Trophoblast cell (in vitro differentiated cells and primary cell): ENCODE results near the gene F5.
A peak's percentile ranks its signal among the peaks of the same experiment; 100 is the strongest.

Experiments used
- DNase-seq, 2 donors: peaks; one replicate each; pipeline ENCODE4 v3.0.0-alpha.2; 2016
- H2AFZ ChIP-seq: 2 replicates; pipeline ENCODE4 v1.6.1; 2013; ENCODE audit warnings: low read length, moderate library complexity, mild to moderate bottlenecking; ENCODE audit not compliant: insufficient read depth, poor library complexity
- H2AK5ac ChIP-seq: 2 replicates; pipeline ENCODE4 v1.6.1; 2013; ENCODE audit warnings: mild to moderate bottlenecking, low read length
- H2BK120ac ChIP-seq: 2 replicates; pipeline ENCODE4 v1.6.1; 2013; ENCODE audit warnings: low read length, mild to moderate bottlenecking, moderate library complexity; ENCODE audit not compliant: insufficient read depth, poor library complexity
- H2BK12ac ChIP-seq: 2 replicates; pipeline ENCODE4 v1.6.1; 2013; ENCODE audit warnings: mild to moderate bottlenecking, low read length, moderate library complexity
- H2BK5ac ChIP-seq: 2 replicates; pipeline ENCODE4 v1.6.1; 2013; ENCODE audit warnings: low read length, low read depth, moderate library complexity, mild to moderate bottlenecking; ENCODE audit not compliant: poor library complexity
- H3K14ac ChIP-seq: 2 replicates; pipeline ENCODE4 v1.6.1; 2013; ENCODE audit warnings: mild to moderate bottlenecking, low read length
- H3K18ac ChIP-seq: 2 replicates; pipeline ENCODE4 v1.6.1; 2013; ENCODE audit warnings: mild to moderate bottlenecking, low read length
- H3K23ac ChIP-seq: 2 replicates; pipeline ENCODE4 v1.6.1; 2013; ENCODE audit warnings: low read length
- H3K27ac ChIP-seq: 2 replicates; pipeline ENCODE4 v1.5.1; 2013; ENCODE audit warnings: low read depth, mild to moderate bottlenecking, inconsistent platforms, low read length, moderate library complexity
- H3K27me3 ChIP-seq: 2 replicates; pipeline ENCODE4 v1.6.1; 2013; ENCODE audit warnings: inconsistent platforms, mild to moderate bottlenecking, low read length, moderate library complexity; ENCODE audit not compliant: insufficient read depth
- H3K36me3 ChIP-seq, 2 experiments: 1 replicate in 1 of 2; 2 replicates in 1 of 2; pipeline ENCODE4 v1.6.1; 2013; ENCODE audit warnings: low read length in 2 of 2, mild to moderate bottlenecking in 2 of 2, moderate library complexity in 1 of 2; ENCODE audit not compliant: insufficient read depth in 2 of 2, control insufficient read depth in 1 of 2
- H3K4ac ChIP-seq: 2 replicates; pipeline ENCODE4 v1.6.1; 2013; ENCODE audit warnings: low read depth, mild to moderate bottlenecking, low read length, moderate library complexity
- H3K4me1 ChIP-seq, 2 experiments: 1 replicate in 1 of 2; 2 replicates in 1 of 2; pipeline ENCODE4 v1.6.1; 2013; ENCODE audit warnings: low read length in 2 of 2, mild to moderate bottlenecking in 2 of 2, moderate library complexity in 1 of 2; ENCODE audit not compliant: insufficient read depth in 2 of 2, control insufficient read depth in 1 of 2
- H3K4me2 ChIP-seq: 2 replicates; pipeline ENCODE4 v1.6.1; 2013; ENCODE audit warnings: inconsistent platforms, mild to moderate bottlenecking, low read length, moderate library complexity
- H3K4me3 ChIP-seq: 2 replicates; pipeline ENCODE4 v1.5.1; 2013; ENCODE audit warnings: mild to moderate bottlenecking, low read depth, low read length, inconsistent platforms
- H3K79me1 ChIP-seq: one replicate; pipeline ENCODE4 v1.6.1; 2013; ENCODE audit warnings: low read length
- H3K79me2 ChIP-seq: 2 replicates; pipeline ENCODE4 v1.6.1; 2013; ENCODE audit warnings: low read length, mild to moderate bottlenecking; ENCODE audit not compliant: control insufficient read depth, insufficient read depth, poor library complexity
- H3K9ac ChIP-seq: 2 replicates; pipeline ENCODE4 v1.6.1; 2013; ENCODE audit warnings: mild to moderate bottlenecking, low read length
- H3K9me3 ChIP-seq: 2 replicates; pipeline ENCODE4 v1.6.1; 2013; ENCODE audit warnings: low read depth, mild to moderate bottlenecking, control low read depth, inconsistent platforms, low read length; ENCODE audit not compliant: insufficient read depth
- H4K12ac ChIP-seq: 2 replicates; pipeline ENCODE4 v1.6.1; 2013; ENCODE audit warnings: low read depth, mild to moderate bottlenecking, low read length, moderate library complexity
- H4K8ac ChIP-seq: 2 replicates; pipeline ENCODE4 v1.6.1; 2013; ENCODE audit warnings: low read depth, mild to moderate bottlenecking, low read length, moderate library complexity
- H4K91ac ChIP-seq: one replicate; pipeline ENCODE4 v1.6.1; 2013; ENCODE audit warnings: low read depth, mild to moderate bottlenecking, low read length, moderate library complexity
- WGBS: extraction: QIAGEN DNeasy Blood & Tissue Kit; methylation state at CpG from one replicate; pipeline ENCODE4 v1.1.7; 2013; ENCODE audit warnings: missing lambda C conversion rate; ENCODE audit not compliant: insufficient read length, insufficient coverage; ENCODE audit errors: extremely low coverage; 5-methylcytosine and 5-hydroxymethylcytosine counted together

The F5 gene

GRCh38 chr1:169610108-169610507 lies 23.8 kb upstream of the F5 start:
- H3K4ac ChIP-seq: no peak overlapping the region
- H3K79me1 ChIP-seq: no peaks in the 10 kb centered on the region
- H3K14ac ChIP-seq: no peak overlapping the region
- H3K27me3 ChIP-seq: no peaks in the 10 kb centered on the region
- no CpG with 5 or more reads among the region's 1 CpG for WGBS
- H3K9me3 ChIP-seq: no peaks in the 10 kb centered on the region
- H4K12ac ChIP-seq: no peak overlapping the region
- H4K8ac ChIP-seq: no peak overlapping the region
- no peak overlapping the region for H3K4me3 ChIP-seq
- H3K79me2 ChIP-seq: no peaks in the 10 kb centered on the region
- H3K18ac ChIP-seq: no peak overlapping the region
- no peaks in the 10 kb centered on the region for H3K36me3 ChIP-seq
- H2AK5ac ChIP-seq: no peak overlapping the region
- no peak overlapping the region for H4K91ac ChIP-seq
- no peak overlapping the region for H2BK120ac ChIP-seq
- no peak overlapping the region for H3K4me2 ChIP-seq
- H3K4me1 ChIP-seq: peaks cover 1 to 3% of the 10 kb centered on the region in 2 experiments
- H2BK12ac ChIP-seq: no peak overlapping the region
- H3K27ac ChIP-seq: no peak overlapping the region
- H2AFZ ChIP-seq: no peak overlapping the region
- H2BK5ac ChIP-seq: no peak overlapping the region
- no peak overlapping the region for H3K23ac ChIP-seq
- no peak overlapping the region for H3K9ac ChIP-seq
- no peak for DNase-seq

DNA sequence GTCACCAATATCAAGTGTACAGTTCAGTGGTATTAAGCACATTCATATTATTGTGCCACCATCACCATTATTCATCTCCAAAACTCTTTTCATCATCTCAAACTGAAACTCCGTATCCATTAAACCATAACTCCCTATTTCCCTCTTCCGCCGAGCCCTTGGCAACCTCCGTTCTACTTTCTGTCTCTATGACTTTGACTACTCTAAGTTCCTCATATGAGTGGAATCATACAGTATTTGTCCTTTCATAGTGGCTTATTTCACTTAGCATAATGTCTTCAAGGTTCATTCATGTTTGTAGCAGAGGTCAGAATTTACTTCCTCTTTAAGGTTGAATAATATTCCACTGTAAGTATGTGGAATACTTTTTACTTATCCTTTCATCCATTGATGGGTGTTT lies 21.9 kb upstream of the F5 start:
- no peaks in the 10 kb centered on the region for H3K36me3 ChIP-seq
- no peaks in the 10 kb centered on the region for H3K27me3 ChIP-seq
- no peaks in the 10 kb centered on the region for H3K9me3 ChIP-seq
- no peak overlapping the region for H2BK12ac ChIP-seq
- H3K4me1 ChIP-seq: peaks cover 3 to 6% of the 10 kb centered on the region in 2 experiments
- no peak overlapping the region for H3K27ac ChIP-seq
- H4K8ac ChIP-seq: no peak overlapping the region
- 100% methylated on average over 3 of the region's 4 CpGs for WGBS
- no peak overlapping the region for H4K12ac ChIP-seq
- no peak overlapping the region for H3K18ac ChIP-seq
- H2BK5ac ChIP-seq: no peak overlapping the region
- no peak overlapping the region for H3K14ac ChIP-seq
- no peaks in the 10 kb centered on the region for H3K79me1 ChIP-seq
- no peak overlapping the region for H2BK120ac ChIP-seq
- H3K4me2 ChIP-seq: no peak overlapping the region
- H2AK5ac ChIP-seq: no peak overlapping the region
- H4K91ac ChIP-seq: no peak overlapping the region
- H3K23ac ChIP-seq: no peak overlapping the region
- H3K79me2 ChIP-seq: no peaks in the 10 kb centered on the region
- H3K4ac ChIP-seq: no peak overlapping the region
- no peak for DNase-seq
- H3K4me3 ChIP-seq: no peak overlapping the region
- no peak overlapping the region for H3K9ac ChIP-seq
- H2AFZ ChIP-seq: no peak overlapping the region

DNA sequence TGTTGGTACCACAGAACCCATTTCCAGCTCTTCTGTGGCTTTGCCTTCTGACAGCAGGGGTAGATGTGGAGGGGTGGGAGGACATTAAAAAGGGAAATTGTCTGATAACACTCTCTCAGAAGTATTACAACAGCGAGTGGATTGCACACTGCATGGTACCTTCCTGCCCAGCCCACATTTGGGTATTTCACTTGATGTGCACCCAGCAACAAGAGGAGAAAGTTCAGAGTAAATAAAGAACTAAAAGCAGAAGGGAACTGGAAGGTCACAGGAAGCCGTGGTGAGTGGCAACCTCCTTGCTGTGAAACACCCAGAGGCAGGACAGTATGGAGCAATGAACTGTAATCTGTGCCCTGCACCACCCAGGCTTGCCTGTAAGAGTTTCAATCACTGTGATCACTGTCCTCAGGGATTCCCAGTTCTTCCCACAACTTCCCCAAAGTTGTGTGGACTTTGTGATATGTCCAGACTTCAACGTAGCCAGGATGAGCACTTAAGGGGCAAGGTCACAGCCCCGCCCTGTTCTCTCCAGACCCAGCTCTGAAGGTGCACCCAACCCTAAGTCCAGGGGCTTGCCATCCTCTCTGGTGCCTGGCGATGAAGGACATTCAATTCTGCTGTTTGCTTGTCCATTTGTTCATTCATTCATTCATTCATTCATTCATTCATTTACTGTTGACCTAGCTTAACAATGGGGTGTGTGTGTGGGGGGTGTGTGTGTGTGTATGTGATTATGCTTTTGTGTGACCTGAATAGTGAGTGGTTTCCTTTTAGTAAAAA lies 18.7 kb upstream of the F5 start:
- Histone ChIP-seq H3K27ac (no peak overlapping the region), H2BK5ac (no peak overlapping the region), H3K79me1 (peaks cover 2% of the 10 kb centered on the region), H3K18ac (no peak overlapping the region), H4K91ac (no peak overlapping the region), H3K9me3 (no peaks in the 10 kb centered on the region), H3K4me2 (no peak overlapping the region), H3K9ac (no peak overlapping the region), H3K23ac (no peak overlapping the region), H2BK12ac (no peak overlapping the region), H2BK120ac (no peak overlapping the region), H4K12ac (no peak overlapping the region), H2AK5ac (no peak overlapping the region), H3K4ac (no peak overlapping the region), H3K79me2 (no peaks in the 10 kb centered on the region), H4K8ac (no peak overlapping the region), H3K4me1 (peaks cover 3 to 6% of the 10 kb centered on the region in 2 experiments), H3K27me3 (no peaks in the 10 kb centered on the region), H2AFZ (no peak overlapping the region), H3K14ac (no peak overlapping the region), H3K4me3 (no peak overlapping the region), H3K36me3 (no peaks in the 10 kb centered on the region)
- no CpG with 5 or more reads among the region's 5 CpGs for WGBS
- DNase-seq: no peak

GRCh38 chr1:169601096-169601881 lies 15.0 kb upstream of the F5 start:
- no CpG with 5 or more reads among the region's 3 CpGs for WGBS
- H3K27ac ChIP-seq: no peak overlapping the region
- no peaks in the 10 kb centered on the region for H3K79me2 ChIP-seq
- H2BK12ac ChIP-seq: no peak overlapping the region
- H2AFZ ChIP-seq: no peak overlapping the region
- H3K9ac ChIP-seq: no peak overlapping the region
- H2BK5ac ChIP-seq: no peak overlapping the region
- no peak overlapping the region for H3K4ac ChIP-seq
- H4K12ac ChIP-seq: no peak overlapping the region
- H3K23ac ChIP-seq: no peak overlapping the region
- peaks cover 2% of the 10 kb centered on the region for H3K79me1 ChIP-seq
- no peaks in the 10 kb centered on the region for H3K36me3 ChIP-seq
- peaks cover 3 to 4% of the 10 kb centered on the region in 2 experiments for H3K4me1 ChIP-seq
- no peak overlapping the region for H2BK120ac ChIP-seq
- no peak overlapping the region for H4K8ac ChIP-seq
- H2AK5ac ChIP-seq: no peak overlapping the region
- DNase-seq: peak in 1 of 2 donors; percentile 63
- no peaks in the 10 kb centered on the region for H3K9me3 ChIP-seq
- H3K4me2 ChIP-seq: no peak overlapping the region
- no peak overlapping the region for H3K18ac ChIP-seq
- no peak overlapping the region for H3K4me3 ChIP-seq
- no peak overlapping the region for H3K14ac ChIP-seq
- no peak overlapping the region for H4K91ac ChIP-seq
- H3K27me3 ChIP-seq: no peaks in the 10 kb centered on the region
